Measurements from ENCODE around the gene OTUD5.

OTUD5 gene

DNA sequence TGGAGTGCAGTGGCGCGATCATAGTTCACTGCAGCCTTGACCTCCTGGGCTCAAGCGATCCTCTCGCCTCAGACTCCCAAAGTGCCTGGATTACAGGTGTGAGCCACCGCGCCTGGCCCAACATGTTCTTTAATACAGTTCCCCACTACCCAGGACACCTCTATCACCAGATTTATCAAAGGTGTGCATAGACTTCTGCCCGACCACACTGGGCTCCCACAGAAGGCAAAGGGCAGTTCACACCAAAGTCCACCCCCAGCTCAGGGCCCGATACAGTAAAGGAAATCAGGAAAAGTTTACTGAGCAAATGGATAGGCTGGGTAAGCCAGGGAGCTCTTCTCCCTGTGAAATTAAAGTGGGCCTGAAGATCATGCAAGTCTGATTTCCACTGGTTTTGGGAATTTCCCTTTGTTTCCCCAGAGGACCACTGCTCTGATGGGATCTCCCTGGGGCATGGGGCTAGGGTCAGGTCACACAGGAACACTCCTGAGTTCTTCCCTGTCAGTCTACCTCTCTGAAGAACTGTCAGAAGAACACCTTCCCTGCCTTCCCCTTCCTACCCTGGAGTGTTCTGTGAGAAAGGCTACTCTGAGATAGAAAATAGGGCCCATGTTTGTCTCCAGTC, 20.9 kb downstream of the OTUD5 start:
- DNase-seq (ENCODE audit: low read depth) = no peak

- no peak for DNase-seq (ENCODE audit: low read depth)
Observed at GRCh38 chrX:48935301-48935670, 22.1 kb downstream of the OTUD5 start.

DNA sequence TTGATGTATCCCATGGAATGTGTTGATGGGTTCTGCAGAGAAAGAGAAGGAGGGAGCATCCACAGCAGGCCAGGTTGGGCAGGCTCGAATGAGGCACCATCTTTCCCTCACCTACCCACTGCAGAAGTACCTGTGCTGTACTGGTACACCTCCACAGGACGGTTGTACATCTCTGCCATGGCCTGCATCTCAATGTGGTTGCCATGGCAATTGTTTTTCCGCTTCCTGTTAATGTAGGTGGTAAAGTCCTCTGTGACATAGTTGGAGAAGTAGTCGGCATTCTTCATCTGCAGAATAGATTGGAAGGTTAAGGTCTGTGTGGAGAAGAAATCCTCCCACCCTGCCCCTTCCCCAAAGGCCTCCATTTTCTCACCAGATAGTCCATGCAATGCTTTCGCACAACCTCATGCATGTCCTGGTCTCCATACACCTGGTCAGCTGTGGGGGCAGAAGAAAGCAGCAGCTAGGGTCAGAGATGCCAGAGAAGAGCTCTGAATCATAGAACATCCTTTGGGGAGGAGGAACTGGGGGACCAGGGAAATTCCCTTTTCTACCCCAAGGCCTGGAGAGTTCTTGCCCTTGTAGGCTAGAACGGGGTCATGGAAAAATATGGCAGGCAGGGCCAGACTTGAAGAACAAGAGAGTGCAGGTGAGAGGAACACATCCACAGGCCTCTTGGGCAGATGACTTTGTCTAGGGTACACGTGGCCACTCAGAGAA, 22.7 kb downstream of the OTUD5 start:
- no peak for DNase-seq (ENCODE audit: low read depth)

- DNase-seq (ENCODE audit: low read depth) = no peak
Observed at GRCh38 chrX:48933757-48934156, 23.6 kb downstream of the OTUD5 start.

DNA sequence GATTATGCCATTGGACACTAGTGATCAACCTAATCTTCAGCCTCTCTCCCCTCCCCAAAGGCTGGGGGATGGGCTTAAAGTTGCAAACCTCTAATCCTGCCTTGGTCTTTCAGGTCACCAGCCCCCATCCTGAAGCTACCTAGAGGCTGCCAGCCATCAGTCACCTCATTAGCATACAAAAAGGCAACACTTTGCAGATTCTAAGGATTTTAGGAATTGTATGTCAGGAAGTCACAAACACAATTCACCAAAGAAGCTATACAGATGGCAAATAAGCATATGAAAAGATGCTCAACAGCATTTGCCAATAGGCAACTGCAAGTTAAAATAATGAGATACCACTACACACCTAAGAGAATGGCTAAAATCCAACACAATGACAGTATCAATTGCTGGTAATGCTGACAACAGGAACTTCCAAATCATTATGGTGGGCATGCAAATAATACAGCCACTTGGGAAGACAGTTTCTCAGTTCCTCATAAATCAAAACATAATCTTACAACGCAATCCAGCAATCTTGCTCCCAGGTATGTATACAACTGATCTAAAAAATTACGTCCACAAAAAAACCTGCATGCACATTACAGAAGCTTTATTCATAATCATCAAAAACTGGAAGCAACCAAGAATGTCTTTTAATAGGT, 29.5 kb downstream of the OTUD5 start:
- no peak for DNase-seq (ENCODE audit: low read depth)

GRCh38 chrX:48927123-48927522, 30.3 kb downstream of the OTUD5 start:
- DNase-seq (ENCODE audit: low read depth) = no peak

GRCh38 chrX:48924270-48924669, 33.1 kb downstream of the OTUD5 start:
- DNase-seq (ENCODE audit: low read depth) = no peak

GRCh38 chrX:48923771-48924170, 33.6 kb downstream of the OTUD5 start:
- DNase-seq (ENCODE audit: low read depth) = no peak

DNA sequence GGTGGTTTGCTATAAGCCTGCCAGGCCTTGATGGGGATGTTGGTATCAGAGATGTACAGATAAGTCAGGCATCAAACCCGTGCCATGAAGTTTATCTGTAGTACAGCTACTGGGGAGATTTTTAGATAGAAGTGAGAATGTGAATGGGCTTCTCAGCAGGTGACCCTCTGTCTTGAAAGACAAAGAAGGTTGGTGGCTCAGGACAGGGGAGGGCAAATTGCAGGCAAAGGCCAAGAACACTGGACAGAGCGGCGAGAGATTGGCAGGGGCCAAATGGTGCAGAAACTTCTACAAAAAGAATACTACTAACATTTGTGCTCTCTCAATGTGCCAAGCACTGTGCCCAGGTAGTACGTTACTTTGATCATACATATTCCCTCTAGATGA, 36.7 kb downstream of the OTUD5 start:
- no peak for DNase-seq (ENCODE audit: low read depth)

GRCh38 chrX:48919947-48920717, 37.3 kb downstream of the OTUD5 start:
- no peak for DNase-seq (ENCODE audit: low read depth)

DNA sequence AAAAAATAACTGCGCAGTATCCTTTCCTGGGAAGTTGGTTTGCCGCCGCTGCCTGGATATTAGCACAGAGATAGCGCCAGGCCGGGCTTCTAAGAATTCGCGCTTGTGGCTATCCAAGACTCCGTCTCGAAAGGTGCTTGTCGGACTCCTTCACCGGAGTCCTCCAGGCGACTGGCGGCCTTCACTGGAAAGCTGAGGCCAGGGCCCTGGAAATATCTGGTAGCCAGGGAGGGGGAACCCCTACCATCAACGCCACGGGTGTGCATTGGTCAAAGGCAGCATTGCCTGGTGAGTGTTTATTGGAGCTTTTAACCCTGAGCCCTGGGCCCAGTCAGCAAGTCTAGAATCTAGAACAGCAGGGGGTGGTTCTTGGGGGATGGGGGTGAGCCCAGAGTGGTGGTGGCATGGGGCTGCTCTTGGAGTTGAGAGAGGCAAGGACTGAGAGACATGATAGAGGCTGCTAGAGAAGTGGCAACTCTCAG, 38.0 kb downstream of the OTUD5 start:
- no peak for DNase-seq (ENCODE audit: low read depth)

- DNase-seq (ENCODE audit: low read depth) = peak; percentile 77
Observed at GRCh38 chrX:48918643-48919340, 38.6 kb downstream of the OTUD5 start, which contains the start of gene PIM2. TSS of gene PIM2 (minus strand) at chrX:48919024. CDS start at chrX:48918834, 190 bp downstream.

- no peak for DNase-seq (ENCODE audit: low read depth)
Observed at GRCh38 chrX:48918301-48918642, 39.1 kb downstream of the OTUD5 start.

- peak; percentile 68 for DNase-seq (ENCODE audit: low read depth)
Observed at GRCh38 chrX:48917139-48918001, 40.0 kb downstream of the OTUD5 start.

- no peak for DNase-seq (ENCODE audit: low read depth)
Observed at GRCh38 chrX:48914593-48915493, 42.6 kb downstream of the OTUD5 start.

DNA sequence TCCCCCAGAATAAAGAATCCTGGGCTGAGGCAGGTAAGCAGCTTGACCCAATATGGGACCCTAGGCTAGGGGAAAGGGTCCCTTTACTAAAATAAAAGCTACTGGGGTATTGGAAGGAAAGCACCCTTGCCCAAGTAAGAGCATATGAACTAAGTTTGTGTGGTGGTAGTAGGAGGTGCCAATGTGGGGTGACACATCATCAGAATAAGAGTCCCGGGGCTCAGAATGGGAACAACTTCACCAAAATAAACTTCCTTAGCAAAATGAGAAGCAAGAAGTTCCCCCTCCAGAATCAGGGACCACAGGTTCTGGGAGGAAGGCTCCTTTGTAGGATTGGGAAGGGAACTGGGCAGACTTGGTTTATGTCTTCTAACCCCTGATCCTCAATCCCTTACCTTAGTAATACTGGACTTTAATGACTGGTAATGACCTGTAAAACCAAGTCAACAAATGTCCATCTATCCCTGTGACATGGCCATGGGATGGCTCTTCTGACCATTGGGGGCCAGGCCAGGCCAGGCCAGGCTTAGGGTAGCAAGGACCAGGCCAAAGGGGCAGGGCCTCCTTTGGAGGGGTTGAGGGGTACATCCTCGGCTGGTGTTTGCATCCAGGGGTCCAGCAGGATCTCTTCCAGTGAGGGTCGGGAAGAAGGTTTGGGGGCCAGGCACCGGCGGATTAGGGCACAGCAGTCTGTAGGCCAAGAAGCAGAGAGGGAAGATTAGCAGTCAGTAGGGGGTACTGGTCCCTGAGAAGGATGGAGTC, 43.6 kb downstream of the OTUD5 start:
- DNase-seq (ENCODE audit: low read depth) = no peak

- DNase-seq (ENCODE audit: low read depth) = peak; percentile 81
Observed at GRCh38 chrX:48911412-48912182, 45.8 kb downstream of the OTUD5 start, which contains the start of gene SLC35A2. TSS of gene SLC35A2 (minus strand) at chrX:48911646. CDS start at chrX:48911636, 10 bp downstream.

DNA sequence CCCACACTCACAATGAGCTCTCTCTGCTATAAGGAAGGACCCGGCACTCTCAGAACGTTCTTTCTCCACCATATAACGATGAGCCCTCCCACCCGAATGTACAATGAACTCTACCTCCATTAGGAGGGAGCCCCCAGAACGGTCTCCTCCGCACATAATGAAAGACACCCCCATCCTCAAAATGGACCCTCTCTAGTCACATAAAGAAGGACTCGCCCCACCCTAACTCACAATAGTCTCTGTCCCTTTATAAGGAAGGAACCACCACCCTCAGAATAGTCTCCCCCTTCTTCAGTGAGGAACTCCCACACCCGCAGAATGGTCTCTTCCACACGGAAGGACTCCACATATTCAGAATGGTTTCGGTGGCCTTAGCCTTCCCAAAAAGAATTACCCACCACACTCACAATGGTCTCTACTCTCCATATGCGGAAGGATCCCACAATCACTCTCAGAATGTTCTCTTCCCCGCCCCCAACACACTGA, 46.4 kb downstream of the OTUD5 start:
- no peak for DNase-seq (ENCODE audit: low read depth)
